HUES48 (cell line): Measurements from ENCODE around the gene SLAIN2.

ENCODE experiments used
- H3K27ac ChIP-seq: one replicate; pipeline ENCODE4 v1.7.0; 2013; ENCODE audit warnings: low read depth, low read length, inconsistent platforms
- H3K27me3 ChIP-seq: 2 replicates; pipeline ENCODE4 v1.6.1; 2013; ENCODE audit warnings: mild to moderate bottlenecking, low read length; ENCODE audit not compliant: control insufficient read depth, insufficient read depth
- H3K36me3 ChIP-seq: 2 replicates; pipeline ENCODE4 v1.6.1; 2013; ENCODE audit warnings: low read length; ENCODE audit not compliant: control insufficient read depth, insufficient read depth
- H3K4me1 ChIP-seq: 2 replicates; pipeline ENCODE4 v1.6.1; 2013; ENCODE audit warnings: mild to moderate bottlenecking, low read length; ENCODE audit not compliant: control insufficient read depth, insufficient read depth
- H3K4me3 ChIP-seq: 2 replicates; pipeline ENCODE4 v1.5.1; 2013; ENCODE audit warnings: mild to moderate bottlenecking, low read depth, low read length
- H3K9ac ChIP-seq: 2 replicates; pipeline ENCODE4 v1.6.1; 2013; ENCODE audit warnings: mild to moderate bottlenecking, low read depth, low read length, moderate library complexity
- H3K9me3 ChIP-seq: 2 replicates; pipeline ENCODE4 v1.6.1; 2013; ENCODE audit warnings: low read length; ENCODE audit not compliant: control insufficient read depth, insufficient read depth

The SLAIN2 gene

DNA sequence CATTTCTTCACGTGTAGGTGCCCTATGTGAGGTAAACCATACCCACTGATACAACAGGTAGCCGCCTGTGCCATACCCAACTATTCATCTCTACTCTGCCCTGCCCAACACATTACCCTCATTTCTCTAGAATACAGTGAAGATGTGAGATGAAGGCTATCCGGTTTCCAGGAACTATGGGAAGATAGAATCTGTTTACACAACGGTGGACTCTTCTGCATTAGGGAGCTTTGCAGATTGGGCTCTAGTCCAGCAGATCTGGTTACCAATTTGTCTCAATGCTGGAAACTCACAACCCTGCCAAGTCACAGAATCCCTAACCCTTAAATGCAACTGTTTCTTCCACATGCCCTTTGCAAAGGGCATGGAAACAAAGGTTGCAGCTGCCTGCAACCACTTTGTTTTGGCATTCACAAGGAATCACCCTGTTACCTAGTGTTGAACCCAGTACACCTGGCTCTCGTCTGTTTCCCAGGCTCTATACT is 6.4 kb upstream of the SLAIN2 start:
- no peaks in the 10 kb centered on the region for H3K36me3 ChIP-seq
- no peak overlapping the region for H3K27ac ChIP-seq
- H3K9me3 ChIP-seq, result no peaks in the 10 kb centered on the region
- H3K9ac ChIP-seq, result no peak overlapping the region
- H3K27me3 ChIP-seq, result no peaks in the 10 kb centered on the region
- H3K4me1 ChIP-seq, result peaks cover 7% of the 10 kb centered on the region
- H3K4me3 ChIP-seq, result no peak overlapping the region

GRCh38 chr4:48336146-48336870 is 5.0 kb upstream of the SLAIN2 start:
- Histone ChIP-seq H3K4me1 (peaks cover 10% of the 10 kb centered on the region), H3K9ac (no peak overlapping the region), H3K4me3 (no peak overlapping the region), H3K27ac (no peak overlapping the region), H3K9me3 (no peaks in the 10 kb centered on the region), H3K36me3 (no peaks in the 10 kb centered on the region), H3K27me3 (no peaks in the 10 kb centered on the region)

GRCh38 chr4:48337731-48338130 is 3.6 kb upstream of the SLAIN2 start:
- H3K27ac ChIP-seq, result no peak overlapping the region
- H3K27me3 ChIP-seq, result no peaks in the 10 kb centered on the region
- no peaks in the 10 kb centered on the region for H3K36me3 ChIP-seq
- H3K4me3 ChIP-seq, result no peak overlapping the region
- no peaks in the 10 kb centered on the region for H3K9me3 ChIP-seq
- H3K4me1 ChIP-seq, result peaks cover 10% of the 10 kb centered on the region
- H3K9ac ChIP-seq, result no peak overlapping the region

GRCh38 chr4:48339642-48340041 is 1.7 kb upstream of the SLAIN2 start:
- H3K4me1 ChIP-seq, result peaks cover 27% of the 10 kb centered on the region
- H3K27ac ChIP-seq, result peak overlapping the region; percentile 95
- no peak overlapping the region for H3K9ac ChIP-seq
- peak overlapping the region; percentile 94 for H3K4me3 ChIP-seq
- H3K27me3 ChIP-seq, result no peaks in the 10 kb centered on the region
- no peaks in the 10 kb centered on the region for H3K9me3 ChIP-seq
- H3K36me3 ChIP-seq, result no peaks in the 10 kb centered on the region

- Histone ChIP-seq H3K4me1 (peaks cover 35% of the 10 kb centered on the region), H3K27me3 (no peaks in the 10 kb centered on the region), H3K27ac (peak overlapping the region; percentile 95), H3K4me3 (peak overlapping the region; percentile 94), H3K9me3 (no peaks in the 10 kb centered on the region), H3K36me3 (no peaks in the 10 kb centered on the region), H3K9ac (peak overlapping the region; percentile 72)
Observed at GRCh38 chr4:48340276-48340964, 909 bp upstream of the SLAIN2 start.

- Histone ChIP-seq H3K4me3 (peak overlapping the region; percentile 93), H3K27ac (peak overlapping the region; percentile 95), H3K36me3 (no peaks in the 10 kb centered on the region), H3K4me1 (peaks cover 35% of the 10 kb centered on the region), H3K27me3 (no peaks in the 10 kb centered on the region), H3K9me3 (no peaks in the 10 kb centered on the region), H3K9ac (peak overlapping the region; percentile 79)
Observed at GRCh38 chr4:48341776-48342605, 662 bp downstream of the SLAIN2 start.

DNA sequence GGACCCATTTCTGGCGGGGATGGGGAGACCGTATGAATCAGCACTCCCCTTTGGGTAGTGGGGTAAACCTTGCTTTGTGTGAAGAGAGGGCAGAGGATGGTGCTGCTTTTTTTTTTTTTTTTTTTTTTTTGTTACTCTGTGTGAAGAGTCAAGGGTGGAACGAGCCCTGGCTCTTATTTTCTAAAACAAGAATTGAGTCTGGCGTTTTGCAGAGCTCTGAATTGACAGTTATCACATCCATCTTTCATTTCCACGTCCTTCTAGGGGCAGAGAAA is 1.2 kb downstream of the SLAIN2 start:
- Histone ChIP-seq H3K4me3 (peak overlapping the region; percentile 93), H3K9me3 (no peaks in the 10 kb centered on the region), H3K27me3 (no peaks in the 10 kb centered on the region), H3K9ac (peak overlapping the region; percentile 79), H3K4me1 (peaks cover 35% of the 10 kb centered on the region), H3K27ac (peak overlapping the region; percentile 95), H3K36me3 (no peaks in the 10 kb centered on the region)

- Histone ChIP-seq H3K27ac (no peak overlapping the region), H3K9ac (no peak overlapping the region), H3K4me3 (peak overlapping the region; percentile 93)
Observed at GRCh38 chr4:48343035-48343434, 1.7 kb downstream of the SLAIN2 start.

GRCh38 chr4:48343551-48343950 is 2.2 kb downstream of the SLAIN2 start:
- H3K4me1 ChIP-seq, result peaks cover 37% of the 10 kb centered on the region
- H3K36me3 ChIP-seq, result no peaks in the 10 kb centered on the region
- H3K27me3 ChIP-seq, result no peaks in the 10 kb centered on the region
- no peaks in the 10 kb centered on the region for H3K9me3 ChIP-seq
- no peak overlapping the region for H3K27ac ChIP-seq
- H3K9ac ChIP-seq, result no peak overlapping the region
- peak overlapping the region; percentile 93 for H3K4me3 ChIP-seq

More at GRCh38 chr4:48343035-48343434, 1.7 kb downstream of the SLAIN2 start:
- Histone ChIP-seq H3K27me3 (no peaks in the 10 kb centered on the region), H3K4me1 (peaks cover 35% of the 10 kb centered on the region), H3K36me3 (no peaks in the 10 kb centered on the region), H3K9me3 (no peaks in the 10 kb centered on the region)

GRCh38 chr4:48345542-48345941 is 4.2 kb downstream of the SLAIN2 start:
- H3K9me3 ChIP-seq, result no peaks in the 10 kb centered on the region
- no peak overlapping the region for H3K9ac ChIP-seq
- H3K27ac ChIP-seq, result no peak overlapping the region
- peaks cover 44% of the 10 kb centered on the region for H3K4me1 ChIP-seq
- no peaks in the 10 kb centered on the region for H3K36me3 ChIP-seq
- H3K27me3 ChIP-seq, result no peaks in the 10 kb centered on the region
- H3K4me3 ChIP-seq, result no peak overlapping the region

GRCh38 chr4:48346594-48346993 is 5.3 kb downstream of the SLAIN2 start:
- H3K27me3 ChIP-seq, result no peaks in the 10 kb centered on the region
- no peaks in the 10 kb centered on the region for H3K9me3 ChIP-seq

More at GRCh38 chr4:48346594-48346993, 5.3 kb downstream of the SLAIN2 start:
- Histone ChIP-seq H3K4me1 (peaks cover 44% of the 10 kb centered on the region), H3K36me3 (no peaks in the 10 kb centered on the region), H3K4me3 (no peak overlapping the region), H3K27ac (no peak overlapping the region), H3K9ac (no peak overlapping the region)
